Islet of Langerhans (tissue), 1 donor: Measurements from ENCODE around the gene EBF3.

ENCODE experiments used
- FAIRE-seq: peaks from one replicate; lab custom pipeline; 2011; peaks lifted over from hg19 to GRCh38; lab: Jason Lieb, UNC

Gene EBF3

GRCh38 chr10:129959544-129960480 is 4.3 kb downstream of the EBF3 start:
- no peak for FAIRE-seq

- no peak for FAIRE-seq
These were observed 5.2 kb downstream of the EBF3 start for GRCh38 chr10:129958629-129959543.

- no peak for FAIRE-seq
These were observed 5.9 kb downstream of the EBF3 start for GRCh38 chr10:129958148-129958628.

- no peak for FAIRE-seq
These were observed 7.0 kb downstream of the EBF3 start for GRCh38 chr10:129956876-129957673.

GRCh38 chr10:129956286-129956670 is 7.8 kb downstream of the EBF3 start:
- FAIRE-seq, result no peak

GRCh38 chr10:129955601-129956285 is 8.3 kb downstream of the EBF3 start:
- no peak for FAIRE-seq

GRCh38 chr10:129954492-129955315 is 9.4 kb downstream of the EBF3 start:
- no peak for FAIRE-seq

- no peak for FAIRE-seq
These were observed 10.7 kb downstream of the EBF3 start for GRCh38 chr10:129953119-129954051.

GRCh38 chr10:129952378-129953118 is 11.5 kb downstream of the EBF3 start:
- no peak for FAIRE-seq

- FAIRE-seq, result no peak
These were observed 12.2 kb downstream of the EBF3 start for GRCh38 chr10:129951970-129952265.

- FAIRE-seq, result no peak
These were observed 12.7 kb downstream of the EBF3 start for GRCh38 chr10:129951101-129951969.

- FAIRE-seq, result no peak
These were observed 13.4 kb downstream of the EBF3 start for GRCh38 chr10:129950676-129951075.

GRCh38 chr10:129949891-129950291 is 14.2 kb downstream of the EBF3 start:
- no peak for FAIRE-seq

- FAIRE-seq, result no peak
These were observed 14.7 kb downstream of the EBF3 start for GRCh38 chr10:129949411-129949810.

GRCh38 chr10:129946859-129947258 is 17.2 kb downstream of the EBF3 start:
- no peak for FAIRE-seq

GRCh38 chr10:129945941-129946760 is 17.9 kb downstream of the EBF3 start:
- FAIRE-seq, result no peak

GRCh38 chr10:129945526-129945925 is 18.5 kb downstream of the EBF3 start:
- no peak for FAIRE-seq
